Kidney (tissue), 14 donors: ENCODE measurements around the gene SLC2A10. TPM values are rescaled to one million over a fixed set of nuclear protein-coding genes. Genes with fewer than 3 reads are reported as not detected.
A peak's percentile ranks its signal among the peaks of the same experiment; 100 is the strongest.

Experiments
- DNase-seq, 5 donors: peaks; one replicate each; pipeline ENCODE4 v3.0.0-alpha.2; 2013 to 2020
- FAIRE-seq: peaks from 2 replicates; lab custom pipeline; 2012; peaks lifted over from hg19 to GRCh38; lab: Jason Lieb, UNC
- H3K27ac ChIP-seq, 2 donors: one replicate each; pipeline ENCODE4 v1.7.0; 2013; ENCODE audit warnings: low read depth in 2 of 2, low read length in 2 of 2, inconsistent platforms in 1 of 2
- H3K27me3 ChIP-seq: one replicate; pipeline ENCODE4 v1.7.1; 2013; ENCODE audit warnings: low read length, inconsistent platforms; ENCODE audit not compliant: control insufficient read depth, insufficient read depth
- H3K36me3 ChIP-seq, 3 donors: one replicate each; pipeline versions ENCODE4 v1.7.0 to v1.7.1; 2013; ENCODE audit warnings: low read length in 3 of 3, control low read depth in 1 of 3, inconsistent platforms in 1 of 3; ENCODE audit not compliant: insufficient read depth in 3 of 3, control insufficient read depth in 2 of 3
- H3K4me1 ChIP-seq, 3 donors: one replicate each; pipeline versions ENCODE4 v1.7.0 to v1.7.1; 2013; ENCODE audit warnings: low read length in 3 of 3, inconsistent platforms in 1 of 3, low read depth in 1 of 3; ENCODE audit not compliant: control insufficient read depth in 2 of 3, insufficient read depth in 2 of 3
- H3K4me3 ChIP-seq, 3 donors: one replicate each; pipeline versions ENCODE4 v1.7.0 to v1.8.1; 2013; ENCODE audit warnings: low read length in 3 of 3, control low read depth in 1 of 3, inconsistent platforms in 1 of 3
- H3K9ac ChIP-seq, 3 donors: one replicate each; pipeline versions ENCODE4 v1.7.0 to v1.7.1; 2013; ENCODE audit warnings: low read length in 3 of 3, control low read depth in 1 of 3, inconsistent platforms in 1 of 3
- H3K9me3 ChIP-seq, 3 donors: one replicate each; pipeline versions ENCODE4 v1.7.0 to v1.7.1; 2013; ENCODE audit warnings: low read length in 3 of 3, control low read depth in 1 of 3, inconsistent platforms in 1 of 3; ENCODE audit not compliant: control insufficient read depth in 2 of 3, insufficient read depth in 1 of 3
- intact Hi-C: fragments of 100-400 bp; cut with DNase I; formaldehyde crosslinking; loops from one replicate; pipeline ENCODE4 v1.11.1; 2022
- polyA plus RNA-seq: library from polyadenylated mRNA; stranded (reverse); fragments of 350-450 nt; fragmentation: Illumina TruSeq; extraction: RNeasy Lipid Tissue Mini Kit (QIAGEN cat#74804); gene quantifications from one replicate; pipeline ENCODE4 v1.2.3, GENCODE V29; 2014; ENCODE audit warnings: low read depth, low replicate concordance; ENCODE audit not compliant: insufficient read depth
- total RNA-seq: library from RNA; stranded (reverse); fragmentation: NEBNext Ultra II Directional; extraction: Animal tissue kit (Norgen Biotek cat#: 25700); gene quantifications from one replicate; pipeline ENCODE4 v1.2.1, GENCODE V29; 2021
- TF ChIP-seq, protein P1 (sequence below): IDR thresholded peaks from 3 replicates; pipeline ENCODE4 v1.5.1; 2012; ENCODE audit warnings: mild to moderate bottlenecking, moderate library complexity, borderline replicate concordance; ENCODE audit not compliant: insufficient read depth; ENCODE audit errors: extremely low read depth
- donor health status: control.
- donor health status: control.
- donor health status: control.
- donor health status: control.
- donor health status: control.
- donor health status: DM: yes; HTN: yes; CAD: no.
- donor health status: Normal renal cell carcinoma (clear cell type).

Gene SLC2A10
- total and polyA plus RNA-seq, 2 donors from 2014 or later: 3.7 to 7.1 TPM

GRCh38 chr20:46690219-46691106 lies 19.0 kb upstream of the SLC2A10 start:
- peaks cover 0 to 14% (median 0%) of the 10 kb centered on the region in 3 donors for H3K36me3 ChIP-seq
- no peak overlapping the region for H3K27ac ChIP-seq
- FAIRE-seq (no peak), DNase-seq (peak in 1 of 5 donors; percentile 20)
- no peaks in the 10 kb centered on the region for H3K9me3 ChIP-seq
- TF ChIP-seq, protein P1, sequence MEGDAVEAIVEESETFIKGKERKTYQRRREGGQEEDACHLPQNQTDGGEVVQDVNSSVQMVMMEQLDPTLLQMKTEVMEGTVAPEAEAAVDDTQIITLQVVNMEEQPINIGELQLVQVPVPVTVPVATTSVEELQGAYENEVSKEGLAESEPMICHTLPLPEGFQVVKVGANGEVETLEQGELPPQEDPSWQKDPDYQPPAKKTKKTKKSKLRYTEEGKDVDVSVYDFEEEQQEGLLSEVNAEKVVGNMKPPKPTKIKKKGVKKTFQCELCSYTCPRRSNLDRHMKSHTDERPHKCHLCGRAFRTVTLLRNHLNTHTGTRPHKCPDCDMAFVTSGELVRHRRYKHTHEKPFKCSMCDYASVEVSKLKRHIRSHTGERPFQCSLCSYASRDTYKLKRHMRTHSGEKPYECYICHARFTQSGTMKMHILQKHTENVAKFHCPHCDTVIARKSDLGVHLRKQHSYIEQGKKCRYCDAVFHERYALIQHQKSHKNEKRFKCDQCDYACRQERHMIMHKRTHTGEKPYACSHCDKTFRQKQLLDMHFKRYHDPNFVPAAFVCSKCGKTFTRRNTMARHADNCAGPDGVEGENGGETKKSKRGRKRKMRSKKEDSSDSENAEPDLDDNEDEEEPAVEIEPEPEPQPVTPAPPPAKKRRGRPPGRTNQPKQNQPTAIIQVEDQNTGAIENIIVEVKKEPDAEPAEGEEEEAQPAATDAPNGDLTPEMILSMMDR: no peak
- H3K27me3 ChIP-seq: no peaks in the 10 kb centered on the region
- H3K9ac ChIP-seq: peak overlapping the region in 1 of 3 donors; percentile 74
- H3K4me1 ChIP-seq: peaks cover 0 to 9% (median 9%) of the 10 kb centered on the region in 3 donors
- intact Hi-C loops: no loop called here
- peak overlapping the region; percentile 86 to 91 (median 89) for H3K4me3 ChIP-seq

- FAIRE-seq (no peak), DNase-seq (no peak)
- H3K4me3 ChIP-seq: no peak overlapping the region
- intact Hi-C loops: no loop called here
- peaks cover 0 to 9% (median 9%) of the 10 kb centered on the region in 3 donors for H3K4me1 ChIP-seq
- TF ChIP-seq, protein P1: no peak
- no peak overlapping the region for H3K27ac ChIP-seq
- H3K9me3 ChIP-seq: no peaks in the 10 kb centered on the region
- peaks cover 0 to 8% (median 0%) of the 10 kb centered on the region in 3 donors for H3K36me3 ChIP-seq
- no peaks in the 10 kb centered on the region for H3K27me3 ChIP-seq
- H3K9ac ChIP-seq: no peak overlapping the region
Measured at GRCh38 chr20:46691196-46691595, 18.3 kb upstream of the SLC2A10 start.

DNA sequence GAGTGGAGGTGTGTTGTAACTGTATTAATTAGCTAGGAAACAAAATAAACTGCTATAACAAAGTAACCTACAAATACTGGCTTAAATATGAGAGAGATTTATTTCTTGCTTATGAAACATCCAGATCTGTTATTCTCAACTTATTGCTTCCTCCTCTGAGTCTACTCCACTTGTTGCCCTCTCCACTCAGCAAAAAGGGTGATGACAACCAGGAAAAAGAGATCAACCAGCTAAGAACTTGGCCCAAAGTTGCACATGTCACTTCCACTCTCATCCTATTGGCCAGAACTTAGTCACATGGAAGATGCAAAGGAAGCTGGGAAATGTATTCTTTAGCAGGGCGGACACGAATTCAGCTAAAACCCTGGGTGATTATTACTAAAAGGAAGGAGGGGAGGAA lies 15.0 kb upstream of the SLC2A10 start:
- Histone ChIP-seq H3K27me3 (no peaks in the 10 kb centered on the region), H3K36me3 (no peaks in the 10 kb centered on the region), H3K9ac (no peak overlapping the region), H3K4me3 (no peak overlapping the region), H3K4me1 (no peaks in the 10 kb centered on the region), H3K27ac (no peak overlapping the region), H3K9me3 (no peaks in the 10 kb centered on the region)
- intact Hi-C loops: no loop called here
- TF ChIP-seq, protein P1: no peak
- FAIRE-seq: no peak
- DNase-seq: no peak
